Mesenteric fat pad (tissue), 1 donor: ENCODE results near the gene TMF1. TPM values are rescaled to one million over a fixed set of nuclear protein-coding genes. Genes with fewer than 3 reads are reported as not detected.

Experiments
- DNase-seq: peaks from one replicate; pipeline ENCODE4 v3.0.0-alpha.2; 2020; ENCODE audit warnings: low spot score
- microRNA-seq: library from miRNA; unstranded; fragments of <30 nt; microRNA quantifications from one replicate; pipeline ENCODE4 v1.2.0, GENCODE V29; 2020; ENCODE audit warnings: borderline number of aligned reads
- total RNA-seq: library from RNA; stranded (reverse); fragmentation: NEBNext Ultra II Directional; extraction: Animal tissue kit (Norgen Biotek cat#: 25700); gene quantifications from one replicate; pipeline ENCODE4 v1.2.1, GENCODE V29; 2021
- donor health status: DM: yes; HTN: yes; CAD: no.

TMF1 gene
- total RNA-seq, 1 donor from 2014 or later, result 32.9 TPM

- DNase-seq, result no peak
Measured at GRCh38 chr3:68984011-68984530, 68.1 kb downstream of the TMF1 start.

DNA sequence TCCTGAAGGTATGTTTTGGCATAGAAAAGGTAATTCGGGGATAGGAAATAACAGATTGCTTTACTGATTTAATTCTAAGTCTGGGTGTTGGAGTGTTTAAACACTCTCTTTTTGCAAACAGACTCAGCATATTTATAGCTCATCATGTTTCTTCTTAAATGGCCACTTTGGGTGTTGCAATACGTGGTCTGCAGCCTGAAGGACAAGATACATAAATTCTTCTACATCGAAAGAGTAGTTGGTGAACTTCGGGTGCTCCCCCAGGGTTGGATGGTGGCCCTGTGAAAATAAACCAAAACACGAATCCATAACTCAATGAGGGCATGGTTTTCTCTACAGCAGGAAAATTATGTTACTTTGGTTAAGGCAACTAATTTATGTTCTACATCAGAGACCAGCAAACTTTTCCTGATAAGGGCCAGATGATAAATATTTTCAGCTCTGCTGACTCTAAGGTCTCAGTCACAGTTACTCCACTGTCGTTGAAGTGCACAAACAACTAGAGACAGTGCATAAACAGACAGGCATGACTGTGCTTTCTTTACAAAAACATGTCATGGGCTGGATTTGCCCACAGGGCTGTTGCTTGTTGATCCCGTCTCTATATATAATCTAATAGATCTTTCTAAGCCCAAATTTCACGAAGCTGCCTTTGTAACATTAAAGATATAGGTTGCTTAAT is 74.5 kb downstream of the TMF1 start:
- DNase-seq, result no peak

- no peak for DNase-seq
Measured at GRCh38 chr3:68974711-68975110, 77.4 kb downstream of the TMF1 start.

- DNase-seq, result no peak
Measured at GRCh38 chr3:68973639-68974038, 78.5 kb downstream of the TMF1 start.

- no peak for DNase-seq
Measured at GRCh38 chr3:68972358-68972979, 79.7 kb downstream of the TMF1 start.

Small RNA genes within 50 kb of the gene (microRNA-seq; reads per million reads assigned to microRNA genes)
- gene MIR3136, result not detected

Other genes with a start within 250 kb of the TMF1 start
- not detected for gene TAFA4, start 119.8 kb downstream of the TMF1 start, total RNA-seq
- gene EOGT, start 38.6 kb downstream of the TMF1 start, total RNA-seq, result 37.9 TPM
- gene UBA3, start 28.0 kb upstream of the TMF1 start, total RNA-seq, result 54.3 TPM
- 200 TPM for gene ARL6IP5, start 32.6 kb upstream of the TMF1 start, total RNA-seq
- 0.10 TPM for gene LMOD3, start 70.3 kb upstream of the TMF1 start, total RNA-seq